ENCODE data around the gene CXorf51B. TPM values are rescaled to one million over a fixed set of nuclear protein-coding genes. Genes with fewer than 3 reads are reported as not detected.

CXorf51B gene
- not detected in 2 replicates for total RNA-seq

GRCh38 chrX:146809471-146809870 is at the start of gene CXorf51B:
Gene CXorf51B, plus strand, starts transcription at chrX:146809771. Its CDS starts 21 bp downstream, at chrX:146809792.

GRCh38 chrX:146814644-146815043 is 5.1 kb downstream of the CXorf51B start, which contains the start of gene CXorf51A:
Gene CXorf51A, minus strand, starts transcription at chrX:146814744. Its CDS starts 21 bp downstream, at chrX:146814723.

Other genes starting within 250 kb of the CXorf51B start
- not detected in 2 replicates for gene CXorf51A, start 5.0 kb downstream of the CXorf51B start, total RNA-seq

All from epithelial cell of umbilical artery (primary cell).